ENCODE measurements around the gene TSGA10IP.

Gene TSGA10IP

DNA sequence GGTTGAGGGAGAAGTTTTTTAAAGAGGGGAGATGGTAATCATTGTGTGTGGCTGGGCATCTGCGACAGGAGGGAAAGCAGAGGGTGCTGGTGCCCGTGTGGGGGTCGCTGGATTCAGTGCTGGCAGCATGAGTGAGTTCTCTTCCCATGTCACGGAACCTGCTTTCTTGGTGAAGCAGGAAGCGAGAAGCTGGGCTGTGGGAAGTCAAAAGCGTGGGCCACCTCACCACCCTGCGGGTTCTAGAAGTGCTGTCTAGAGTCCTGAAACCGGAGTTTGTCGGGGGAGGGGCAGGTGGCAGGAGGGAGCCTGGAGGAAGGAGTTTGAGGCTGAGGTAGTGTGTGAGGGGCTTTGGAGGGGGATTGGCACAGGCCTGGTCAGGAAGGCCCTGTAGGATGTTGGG lies 30.5 kb downstream of the TSGA10IP start:
- no peak overlapping the region for H3K4me3 Mint-ChIP-seq
- H3K9me3 Mint-ChIP-seq: no peaks in the 10 kb centered on the region
- peaks cover 6% of the 10 kb centered on the region for H3K4me1 Mint-ChIP-seq
- no peak overlapping the region for H3K27ac Mint-ChIP-seq
- DNase-seq (no peak), ATAC-seq (no peak)
- H3K27me3 Mint-ChIP-seq: no peaks in the 10 kb centered on the region

DNA sequence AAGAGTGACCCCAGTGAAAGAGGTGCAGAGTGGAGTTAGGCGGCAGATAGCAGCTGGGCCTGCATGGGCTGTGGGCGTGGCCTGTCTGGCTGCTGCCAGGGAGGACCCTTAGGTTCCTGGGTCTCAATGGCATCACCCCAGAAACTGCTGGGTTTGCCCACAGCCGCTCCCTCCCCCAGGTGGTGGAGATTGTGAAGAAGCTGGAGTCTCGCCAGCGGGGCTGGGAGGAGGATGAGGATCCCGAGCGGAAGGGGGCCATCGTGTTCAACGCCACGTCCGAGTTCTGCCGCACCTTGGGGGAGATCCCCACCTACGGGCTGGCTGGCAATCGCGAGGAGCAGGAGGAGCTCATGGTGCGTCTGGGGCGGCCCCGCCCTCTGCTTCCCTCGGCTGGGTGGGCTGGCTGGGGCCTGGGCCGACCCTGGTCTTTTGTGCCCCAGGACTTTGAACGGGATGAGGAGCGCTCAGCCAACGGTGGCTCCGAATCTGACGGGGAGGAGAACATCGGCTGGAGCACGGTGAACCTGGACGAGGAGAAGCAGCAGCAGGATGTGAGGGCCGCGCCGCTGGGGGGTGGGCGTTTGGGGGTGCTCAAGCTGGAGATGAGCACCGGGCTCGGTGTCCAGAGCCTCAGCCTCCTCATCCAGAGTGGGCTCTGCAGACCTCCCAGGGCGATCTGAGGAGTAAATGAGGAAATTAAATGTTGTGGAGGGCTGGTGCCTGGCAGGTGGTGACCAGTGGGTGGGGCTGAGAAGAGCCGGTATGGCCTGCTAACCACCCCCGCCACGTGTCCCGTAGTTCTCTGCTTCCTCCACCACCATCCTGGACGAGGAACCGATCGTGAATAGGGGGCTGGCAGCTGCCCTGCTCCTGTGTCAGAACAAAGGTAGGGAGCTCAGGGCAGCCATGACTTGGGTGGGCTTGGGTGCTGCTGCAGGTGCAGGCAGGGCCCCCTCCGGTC lies 31.2 kb downstream of the TSGA10IP start:
- H3K4me3 Mint-ChIP-seq: no peak overlapping the region
- peaks cover 6% of the 10 kb centered on the region for H3K4me1 Mint-ChIP-seq
- no peak for DNase-seq
- no peak overlapping the region for H3K27ac Mint-ChIP-seq
- no peak for ATAC-seq
- H3K27me3 Mint-ChIP-seq: no peaks in the 10 kb centered on the region
- no peaks in the 10 kb centered on the region for H3K9me3 Mint-ChIP-seq

GRCh38 chr11:65977621-65978390 lies 32.5 kb downstream of the TSGA10IP start:
- Mint-ChIP-seq H3K4me3 (no peak overlapping the region), H3K27me3 (no peaks in the 10 kb centered on the region), H3K9me3 (no peaks in the 10 kb centered on the region), H3K27ac (no peak overlapping the region), H3K4me1 (peaks cover 6% of the 10 kb centered on the region)
- DNase-seq (no peak), ATAC-seq (no peak)

GRCh38 chr11:65978391-65979238 lies 33.3 kb downstream of the TSGA10IP start:
- peaks cover 6% of the 10 kb centered on the region for H3K4me1 Mint-ChIP-seq
- H3K27me3 Mint-ChIP-seq: no peaks in the 10 kb centered on the region
- no peak overlapping the region for H3K27ac Mint-ChIP-seq
- H3K9me3 Mint-ChIP-seq: no peaks in the 10 kb centered on the region
- H3K4me3 Mint-ChIP-seq: no peak overlapping the region
- DNase-seq: no peak
- no peak for ATAC-seq

GRCh38 chr11:65979261-65979759 lies 34.0 kb downstream of the TSGA10IP start:
- Mint-ChIP-seq H3K27me3 (no peaks in the 10 kb centered on the region), H3K4me1 (peaks cover 6% of the 10 kb centered on the region), H3K27ac (no peak overlapping the region), H3K4me3 (no peak overlapping the region), H3K9me3 (no peaks in the 10 kb centered on the region)
- no peak for DNase-seq
- no peak for ATAC-seq

GRCh38 chr11:65981101-65981740 lies 35.9 kb downstream of the TSGA10IP start:
- no peak for DNase-seq
- H3K4me1 Mint-ChIP-seq: peaks cover 6% of the 10 kb centered on the region
- H3K4me3 Mint-ChIP-seq: no peak overlapping the region
- no peak for ATAC-seq
- H3K9me3 Mint-ChIP-seq: no peaks in the 10 kb centered on the region
- H3K27ac Mint-ChIP-seq: peak overlapping the region in 1 of 2 donors; percentile 72
- no peaks in the 10 kb centered on the region for H3K27me3 Mint-ChIP-seq

- H3K4me3 Mint-ChIP-seq: no peak overlapping the region
- DNase-seq (no peak), ATAC-seq (peak; percentile 29)
- H3K4me1 Mint-ChIP-seq: peaks cover 3% of the 10 kb centered on the region
- H3K27me3 Mint-ChIP-seq: no peaks in the 10 kb centered on the region
- H3K27ac Mint-ChIP-seq: no peak overlapping the region
- no peaks in the 10 kb centered on the region for H3K9me3 Mint-ChIP-seq
Observed at GRCh38 chr11:65981972-65982823, 36.9 kb downstream of the TSGA10IP start.

GRCh38 chr11:65982824-65983588 lies 37.7 kb downstream of the TSGA10IP start:
- ATAC-seq (no peak), DNase-seq (no peak)
- Mint-ChIP-seq H3K27me3 (no peaks in the 10 kb centered on the region), H3K27ac (no peak overlapping the region), H3K4me1 (no peaks in the 10 kb centered on the region), H3K9me3 (no peaks in the 10 kb centered on the region), H3K4me3 (no peak overlapping the region)

- Mint-ChIP-seq H3K9me3 (no peaks in the 10 kb centered on the region), H3K27ac (no peak overlapping the region), H3K4me1 (peaks cover under 1% of the 10 kb centered on the region), H3K4me3 (no peak overlapping the region), H3K27me3 (no peaks in the 10 kb centered on the region)
- no peak for DNase-seq
- ATAC-seq: no peak
Observed at GRCh38 chr11:65983589-65983987, 38.3 kb downstream of the TSGA10IP start.

- ATAC-seq (no peak), DNase-seq (no peak)
- Mint-ChIP-seq H3K27ac (peak overlapping the region; percentile 45 to 69), H3K9me3 (no peaks in the 10 kb centered on the region), H3K4me1 (peaks cover 9% of the 10 kb centered on the region), H3K4me3 (no peak overlapping the region), H3K27me3 (no peaks in the 10 kb centered on the region)
Observed at GRCh38 chr11:65987336-65987735, 42.1 kb downstream of the TSGA10IP start.

DNA sequence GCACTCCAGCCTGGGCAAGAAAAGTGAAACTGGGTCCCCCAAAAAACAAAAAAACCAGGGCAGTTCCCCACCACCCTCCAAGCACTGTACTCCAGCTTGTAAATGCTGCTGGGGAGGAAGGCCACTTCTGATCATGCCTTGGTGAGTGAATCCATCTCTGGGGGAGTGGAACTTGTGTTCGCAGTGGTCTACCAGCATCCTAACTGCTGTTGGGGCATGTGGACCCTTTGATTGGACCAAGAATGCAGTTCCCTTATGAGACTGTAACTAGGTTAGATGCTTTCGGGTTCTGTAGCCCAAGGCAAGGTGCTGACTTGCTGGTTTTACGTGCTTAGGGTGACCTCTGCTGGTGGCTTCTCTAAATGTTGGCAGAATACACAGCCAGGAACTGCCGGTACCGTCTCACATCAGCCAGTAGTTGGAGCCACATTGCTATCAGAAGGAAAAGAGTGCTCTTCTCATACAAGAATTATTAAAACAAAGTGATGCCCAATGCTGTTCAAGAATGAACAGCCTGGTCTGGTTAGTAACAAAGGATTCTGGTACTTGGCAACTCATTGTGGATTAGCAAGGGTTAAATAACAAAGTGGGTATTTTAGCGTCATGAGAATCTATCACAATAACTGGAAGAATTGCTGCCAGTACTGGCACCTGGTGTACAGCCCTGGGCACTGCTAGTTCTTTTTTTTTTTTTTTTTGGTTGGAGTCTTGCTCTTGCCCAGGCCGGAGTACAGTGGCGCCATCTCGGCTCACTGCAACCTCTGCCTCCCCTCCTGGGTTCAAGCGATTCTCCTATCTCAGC lies 43.7 kb downstream of the TSGA10IP start:
- H3K27me3 Mint-ChIP-seq: no peaks in the 10 kb centered on the region
- DNase-seq: peak; percentile 90 to 93
- no peaks in the 10 kb centered on the region for H3K9me3 Mint-ChIP-seq
- peak; percentile 99 for ATAC-seq
- H3K4me1 Mint-ChIP-seq: peaks cover 9% of the 10 kb centered on the region
- H3K27ac Mint-ChIP-seq: no peak overlapping the region
- H3K4me3 Mint-ChIP-seq: no peak overlapping the region

DNA sequence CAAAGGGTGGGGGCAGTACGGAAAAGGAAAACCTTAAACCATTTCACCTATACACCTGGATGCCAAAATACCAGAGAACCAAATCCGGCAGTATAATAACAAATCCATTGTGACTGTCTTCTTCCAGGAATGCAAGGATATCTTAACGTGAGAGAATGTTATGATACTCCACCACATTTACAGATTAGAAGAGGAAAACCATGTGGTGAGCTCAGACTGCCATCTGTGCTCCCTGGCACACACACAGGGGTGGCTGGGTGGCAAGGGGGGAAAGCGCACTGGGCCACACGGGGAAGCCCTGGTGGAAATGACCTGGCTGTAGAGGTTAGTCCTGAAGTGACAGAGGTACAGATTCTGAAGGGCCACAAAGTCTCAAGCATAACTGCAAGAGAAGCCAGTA lies 46.8 kb downstream of the TSGA10IP start:
- DNase-seq (no peak), ATAC-seq (no peak)
- peaks cover 9% of the 10 kb centered on the region for H3K4me1 Mint-ChIP-seq
- no peaks in the 10 kb centered on the region for H3K9me3 Mint-ChIP-seq
- no peak overlapping the region for H3K27ac Mint-ChIP-seq
- H3K27me3 Mint-ChIP-seq: no peaks in the 10 kb centered on the region
- H3K4me3 Mint-ChIP-seq: no peak overlapping the region

DNA sequence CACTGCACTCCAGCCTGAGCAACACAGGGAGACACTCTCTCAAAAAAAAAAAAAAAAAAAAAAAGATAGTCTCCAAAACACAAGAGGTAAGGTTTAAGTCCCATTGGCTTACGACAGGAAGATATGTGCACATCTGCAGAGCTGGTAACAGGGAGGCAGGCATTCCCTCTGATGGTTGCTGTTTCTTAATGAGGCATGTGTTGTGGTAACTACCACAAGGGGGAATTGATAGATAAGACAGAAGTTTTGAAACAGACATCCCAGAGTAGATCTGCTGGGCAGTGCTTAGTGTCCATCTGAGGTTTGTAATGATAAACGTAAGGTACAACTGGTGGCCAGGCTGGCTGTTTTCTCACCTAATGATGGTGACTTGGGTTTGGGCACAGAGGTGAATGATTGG lies 52.0 kb downstream of the TSGA10IP start:
- ATAC-seq (no peak), DNase-seq (no peak)
- Mint-ChIP-seq H3K27ac (no peak overlapping the region), H3K9me3 (no peaks in the 10 kb centered on the region), H3K4me3 (no peak overlapping the region), H3K27me3 (no peaks in the 10 kb centered on the region), H3K4me1 (peaks cover 34% of the 10 kb centered on the region)

Data from stimulated activated naive CD8-positive, alpha-beta T cell treated with anti-CD3 and anti-CD28 coated beads, Interleukin-15, amount 100 ng/mL, for 72 hours (primary cell).